Tibial nerve (tissue), 4 donors: ENCODE measurements around the gene ACSL1. TPM values are rescaled to one million over a fixed set of nuclear protein-coding genes. Genes with fewer than 3 reads are reported as not detected.

ENCODE experiments used
- DNase-seq, 2 donors: peaks; one replicate each; pipeline ENCODE4 v3.0.0-alpha.2; 2019; ENCODE audit warnings: low spot score in 2 of 2
- H3K27ac ChIP-seq, 4 donors: fragments of 200-600 bp; sonication (generic) in 3 of 4; one replicate each; pipeline ENCODE4 v1.5.1; 2017 to 2019; ENCODE audit warnings: mild to moderate bottlenecking in 1 of 4
- H3K27me3 ChIP-seq, 2 donors: fragments of 200-600 bp; sonication (generic) in 1 of 2; one replicate each; pipeline versions ENCODE4 v1.5.1 to v1.6.0; 2017 to 2019
- H3K36me3 ChIP-seq, 3 donors: fragments of 200-600 bp; sonication (generic); one replicate each; pipeline ENCODE4 v1.5.1; 2018 to 2019
- H3K4me1 ChIP-seq, 4 donors: fragments of 200-600 bp; sonication (generic) in 3 of 4; one replicate each; pipeline ENCODE4 v1.5.1; 2017 to 2019
- H3K4me3 ChIP-seq, 4 donors: fragments of 200-600 bp; sonication (generic) in 3 of 4; one replicate each; pipeline ENCODE4 v1.5.1; 2017 to 2019; ENCODE audit warnings: mild to moderate bottlenecking in 1 of 4, moderate library complexity in 1 of 4
- H3K9me3 ChIP-seq, 4 donors: fragments of 200-600 bp; sonication (generic) in 3 of 4; one replicate each; pipeline ENCODE4 v1.5.1; 2017 to 2019
- EP300 ChIP-seq, 2 donors: sonication (generic); formaldehyde crosslinking; IDR thresholded peaks; one replicate each; pipeline ENCODE4 v1.6.1; 2017; ENCODE audit warnings: antibody characterized with exemption in 2 of 2, mild to moderate bottlenecking in 1 of 2
- POLR2A ChIP-seq, 2 donors: fragments of 450-650 bp; IDR thresholded peaks; one replicate each; pipeline ENCODE4 v1.6.1; 2017; ENCODE audit warnings: antibody characterized with exemption in 2 of 2, mild to moderate bottlenecking in 2 of 2, moderate library complexity in 2 of 2
- WGBS, 2 donors: methylation state at CpG; one replicate each; pipeline ENCODE4 v1.1.5; 2018; 5-methylcytosine and 5-hydroxymethylcytosine counted together
- total RNA-seq, 4 donors: library from RNA; depleted of rRNA; stranded (reverse); fragments of >200 nt; gene quantifications; one replicate each; pipeline ENCODE4 v1.1.0, GENCODE V29; 2016
- TF ChIP-seq, protein P1 (sequence below), 5 experiments: fragments of 200-600 bp in 3 of 5; fragments of 450-650 bp in 2 of 5; sonication (generic) in 3 of 5; IDR thresholded peaks; one replicate each; pipeline ENCODE4 v1.5.1; 2016 to 2019; ENCODE audit warnings: antibody characterized with exemption in 5 of 5, mild to moderate bottlenecking in 3 of 5, moderate library complexity in 2 of 5

ACSL1 gene
- total RNA-seq, 4 donors from 2014 or later, result 112 to 384 (median 211) TPM

DNA sequence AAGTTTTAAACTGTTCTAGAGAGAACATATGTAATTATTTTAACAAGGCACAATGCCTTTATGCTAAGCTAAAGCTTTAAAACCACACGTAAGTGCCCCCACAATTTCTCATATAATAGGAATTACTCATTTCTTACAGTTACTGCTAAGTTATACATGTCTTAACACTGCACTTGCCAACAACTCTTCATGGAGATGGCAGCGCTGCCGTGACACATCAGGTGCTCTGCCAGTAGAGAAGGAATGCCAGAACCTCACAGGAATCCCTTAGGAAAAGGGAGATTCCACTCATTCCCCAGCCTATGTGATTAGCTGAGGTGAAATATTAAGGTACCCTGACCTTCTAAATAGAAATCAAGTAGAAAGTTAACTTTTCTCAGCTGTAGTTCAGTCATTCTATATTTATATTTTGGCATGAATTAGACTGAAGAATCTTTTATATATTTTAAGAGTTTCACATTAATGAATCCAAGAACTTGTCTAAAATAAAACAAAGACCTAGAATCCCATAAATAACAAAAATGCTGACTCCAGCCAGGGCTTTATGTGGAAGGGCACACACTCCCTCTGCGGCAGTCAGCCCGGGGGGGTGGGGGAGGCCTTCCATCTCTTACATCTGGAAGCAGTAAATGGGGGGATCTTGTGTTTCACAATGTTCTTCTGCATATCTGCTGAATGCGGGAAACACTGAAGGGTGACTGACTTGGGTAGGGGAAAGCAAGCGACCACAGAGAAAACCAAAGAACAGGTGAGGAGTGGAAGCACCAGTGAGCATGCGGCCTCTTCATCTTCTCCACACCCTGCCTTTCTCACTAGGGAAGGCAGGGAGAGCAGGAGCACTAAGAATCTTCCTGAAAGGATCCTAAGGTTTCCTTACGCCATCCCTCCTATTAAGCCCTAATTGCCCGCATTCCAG is 23.7 kb downstream of the ACSL1 start:
- WGBS, 2 donors, result 60 to 63% methylated on average over 10 of the region's 10 CpGs
- H3K27me3 ChIP-seq, result no peaks in the 10 kb centered on the region
- H3K36me3 ChIP-seq, result peaks cover 0 to 41% (median 0%) of the 10 kb centered on the region in 3 donors
- no peaks in the 10 kb centered on the region for H3K9me3 ChIP-seq
- peak overlapping the region in 2 of 4 donors; percentile 64 to 81 for H3K27ac ChIP-seq
- peaks cover 0 to 58% (median 23%) of the 10 kb centered on the region in 4 donors for H3K4me1 ChIP-seq
- TF ChIP-seq, protein P1, sequence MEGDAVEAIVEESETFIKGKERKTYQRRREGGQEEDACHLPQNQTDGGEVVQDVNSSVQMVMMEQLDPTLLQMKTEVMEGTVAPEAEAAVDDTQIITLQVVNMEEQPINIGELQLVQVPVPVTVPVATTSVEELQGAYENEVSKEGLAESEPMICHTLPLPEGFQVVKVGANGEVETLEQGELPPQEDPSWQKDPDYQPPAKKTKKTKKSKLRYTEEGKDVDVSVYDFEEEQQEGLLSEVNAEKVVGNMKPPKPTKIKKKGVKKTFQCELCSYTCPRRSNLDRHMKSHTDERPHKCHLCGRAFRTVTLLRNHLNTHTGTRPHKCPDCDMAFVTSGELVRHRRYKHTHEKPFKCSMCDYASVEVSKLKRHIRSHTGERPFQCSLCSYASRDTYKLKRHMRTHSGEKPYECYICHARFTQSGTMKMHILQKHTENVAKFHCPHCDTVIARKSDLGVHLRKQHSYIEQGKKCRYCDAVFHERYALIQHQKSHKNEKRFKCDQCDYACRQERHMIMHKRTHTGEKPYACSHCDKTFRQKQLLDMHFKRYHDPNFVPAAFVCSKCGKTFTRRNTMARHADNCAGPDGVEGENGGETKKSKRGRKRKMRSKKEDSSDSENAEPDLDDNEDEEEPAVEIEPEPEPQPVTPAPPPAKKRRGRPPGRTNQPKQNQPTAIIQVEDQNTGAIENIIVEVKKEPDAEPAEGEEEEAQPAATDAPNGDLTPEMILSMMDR (IDR thresholded peaks at IDR 0.05), result no peak
- no peak for TF ChIP-seq EP300 (IDR thresholded peaks at IDR 0.05)
- TF ChIP-seq POLR2A (IDR thresholded peaks at IDR 0.05), result no peak
- no peak for DNase-seq
- peak overlapping the region in 1 of 4 donors; percentile 3 for H3K4me3 ChIP-seq

DNA sequence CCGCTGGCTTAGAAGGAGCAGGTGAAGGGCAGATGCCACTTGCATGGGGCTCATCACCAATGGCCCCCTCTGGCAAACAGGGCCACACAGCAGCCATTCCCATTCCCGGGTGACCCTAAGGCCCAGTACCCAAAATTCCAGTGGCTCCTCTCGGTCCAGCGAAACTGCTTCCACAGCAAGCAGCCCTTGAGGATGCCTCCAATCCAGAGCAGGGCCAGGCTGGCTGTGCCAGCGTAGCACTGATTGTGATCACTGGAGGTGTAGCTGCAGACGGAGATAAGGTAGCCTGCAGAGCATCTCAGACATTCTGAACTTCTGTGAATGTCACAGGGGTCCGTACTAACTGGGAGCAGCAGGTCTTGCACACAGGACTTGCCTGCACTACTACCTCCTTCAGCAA is 27.3 kb downstream of the ACSL1 start:
- Histone ChIP-seq H3K27me3 (no peaks in the 10 kb centered on the region), H3K36me3 (peaks cover 0 to 49% (median 0%) of the 10 kb centered on the region in 3 donors), H3K9me3 (no peaks in the 10 kb centered on the region), H3K27ac (no peak overlapping the region), H3K4me3 (no peak overlapping the region), H3K4me1 (peaks cover 0 to 43% (median 5%) of the 10 kb centered on the region in 4 donors)
- WGBS, 2 donors, result 97% methylated on average over 7 of the region's 7 CpGs
- TF ChIP-seq, protein P1 (IDR thresholded peaks at IDR 0.05), result no peak
- TF ChIP-seq POLR2A (IDR thresholded peaks at IDR 0.05) (no peak), EP300 (IDR thresholded peaks at IDR 0.05) (no peak)
- no peak for DNase-seq

DNA sequence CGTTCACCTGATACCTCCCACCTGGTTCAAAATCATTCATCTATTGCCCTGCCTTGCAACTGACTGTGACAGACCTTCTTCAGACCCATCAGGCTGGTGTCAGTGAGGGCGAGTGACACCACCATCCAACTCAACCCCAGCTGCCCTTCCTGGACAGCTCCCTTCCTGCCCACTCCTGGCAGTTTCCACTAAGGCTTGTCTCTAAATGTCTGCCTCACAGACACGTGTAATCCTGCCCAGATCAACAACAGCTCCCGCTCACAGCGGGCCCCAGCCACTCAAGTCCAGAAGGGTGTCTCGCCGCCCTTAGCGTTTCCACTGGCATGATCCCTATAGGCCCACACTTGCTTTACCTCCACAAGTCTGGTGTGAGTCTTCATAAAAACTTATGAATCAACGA is 28.9 kb downstream of the ACSL1 start:
- peaks cover 0 to 32% (median 6%) of the 10 kb centered on the region in 4 donors for H3K4me1 ChIP-seq
- H3K27ac ChIP-seq, result no peak overlapping the region
- no peaks in the 10 kb centered on the region for H3K9me3 ChIP-seq
- TF ChIP-seq POLR2A (IDR thresholded peaks at IDR 0.05) (no peak), EP300 (IDR thresholded peaks at IDR 0.05) (no peak)
- TF ChIP-seq, protein P1 (IDR thresholded peaks at IDR 0.05), result no peak
- 92% methylated on average over 9 of the region's 9 CpGs for WGBS, 2 donors
- H3K4me3 ChIP-seq, result no peak overlapping the region
- H3K36me3 ChIP-seq, result peaks cover 0 to 42% (median 0%) of the 10 kb centered on the region in 3 donors
- no peak for DNase-seq
- no peaks in the 10 kb centered on the region for H3K27me3 ChIP-seq

DNA sequence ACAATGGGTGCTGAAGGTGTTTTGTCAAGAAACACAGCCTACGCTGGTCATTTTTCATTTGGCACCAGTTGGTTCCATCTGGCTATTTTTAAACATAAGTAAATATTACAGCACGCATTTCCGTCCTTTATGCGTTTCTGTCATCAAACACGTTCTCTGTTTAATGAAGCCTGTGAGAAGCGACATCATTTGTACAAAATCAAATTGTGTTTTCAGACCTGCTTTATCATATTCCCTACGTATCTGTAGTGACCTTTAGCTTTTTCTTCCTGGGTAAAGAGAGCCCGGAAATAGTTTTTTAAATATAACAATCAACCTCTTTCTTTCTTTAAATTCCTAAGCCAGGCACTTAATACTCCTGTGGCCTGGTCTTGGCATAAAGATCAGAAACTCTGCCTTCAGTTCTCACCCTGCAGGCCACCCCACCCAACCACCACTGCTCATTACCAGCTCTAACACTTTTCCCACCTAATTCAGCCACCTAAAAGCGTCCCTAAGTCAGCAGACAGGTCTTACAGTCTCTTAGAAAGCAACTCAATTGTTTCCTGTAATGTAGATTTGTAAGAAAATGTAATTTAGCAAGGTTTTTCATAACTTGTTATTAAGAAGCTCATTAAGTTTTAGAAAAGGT is 30.4 kb downstream of the ACSL1 start:
- DNase-seq, result no peak
- Histone ChIP-seq H3K27me3 (no peaks in the 10 kb centered on the region), H3K4me3 (no peak overlapping the region), H3K9me3 (no peaks in the 10 kb centered on the region), H3K36me3 (peaks cover 0 to 34% (median 0%) of the 10 kb centered on the region in 3 donors), H3K27ac (peak overlapping the region in 2 of 4 donors; percentile 14 to 27), H3K4me1 (peaks cover 0 to 22% (median 3%) of the 10 kb centered on the region in 4 donors)
- WGBS, 2 donors, result 54 to 57% methylated on average over 9 of the region's 9 CpGs
- TF ChIP-seq, protein P1 (IDR thresholded peaks at IDR 0.05), result no peak
- TF ChIP-seq EP300 (IDR thresholded peaks at IDR 0.05), result no peak
- TF ChIP-seq POLR2A (IDR thresholded peaks at IDR 0.05), result no peak

DNA sequence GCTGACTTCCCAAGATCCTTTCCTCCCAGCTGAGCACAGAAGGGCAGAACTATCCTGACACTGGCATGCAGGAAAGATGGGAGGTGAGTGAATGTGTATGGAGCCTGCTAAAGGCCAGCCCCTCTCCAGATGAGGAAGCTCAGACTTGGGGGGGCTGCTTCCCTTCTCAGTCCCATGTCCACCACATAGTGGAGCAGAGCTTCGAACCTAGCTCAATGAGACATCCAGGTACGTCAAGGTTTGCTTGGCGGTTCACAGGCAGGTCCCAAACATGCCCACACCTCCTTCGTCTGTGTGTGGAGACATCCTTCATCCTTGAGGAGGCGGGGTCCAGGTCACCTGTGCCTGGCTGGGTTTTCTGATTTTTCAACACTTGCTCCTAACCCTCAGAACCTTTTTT is 31.3 kb downstream of the ACSL1 start:
- Histone ChIP-seq H3K9me3 (no peaks in the 10 kb centered on the region), H3K4me1 (peaks cover 0 to 22% (median 3%) of the 10 kb centered on the region in 4 donors), H3K27ac (peak overlapping the region in 2 of 4 donors; percentile 27 to 73), H3K36me3 (peaks cover 0 to 31% (median 0%) of the 10 kb centered on the region in 3 donors), H3K27me3 (no peaks in the 10 kb centered on the region), H3K4me3 (no peak overlapping the region)
- TF ChIP-seq, protein P1 (IDR thresholded peaks at IDR 0.05), result no peak
- TF ChIP-seq EP300 (IDR thresholded peaks at IDR 0.05) (no peak), POLR2A (IDR thresholded peaks at IDR 0.05) (no peak)
- WGBS, 2 donors, result 96% methylated on average over 5 of the region's 5 CpGs
- DNase-seq, result no peak
